ENCODE measurements around the gene CHST8. TPM values are rescaled to one million over a fixed set of nuclear protein-coding genes. Genes with fewer than 3 reads are reported as not detected.
"Not testable (repeated sequence)": the region's sequence is repeated elsewhere in the genome, so short reads cannot be mapped to it uniquely, and the experiment has no call there.

CHST8 gene
- total RNA-seq, 4 donors from 2014 or later = not detected

DNA sequence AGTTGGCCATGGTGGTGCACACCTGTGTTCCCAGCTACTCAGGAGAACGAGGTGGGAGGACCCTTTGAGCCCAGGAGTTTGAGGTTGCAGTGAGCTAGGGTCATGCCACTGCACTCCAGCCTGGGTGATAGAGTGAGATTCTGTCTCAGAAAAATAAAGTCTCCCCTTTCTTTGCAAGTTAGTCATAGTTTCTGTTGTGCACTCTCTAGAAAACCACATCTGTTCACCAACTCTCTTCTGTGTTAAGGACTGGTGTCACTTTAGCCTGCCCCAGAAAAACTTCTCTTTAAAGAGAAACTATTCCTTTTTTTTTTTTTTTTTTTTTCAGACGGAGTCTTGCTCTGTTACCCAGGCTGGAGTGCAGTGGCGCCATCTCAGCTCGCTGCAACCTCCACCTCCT lies 4.9 kb upstream of the CHST8 start:
- 44 to 68% methylated on average over 2 to 4 of the region's 4 CpGs for WGBS, 2 donors (ENCODE audit: low coverage in 1 of 2)
- intact Hi-C loops (cut with DNase I; ENCODE audit: low total_unique reads) = no loop called here

DNA sequence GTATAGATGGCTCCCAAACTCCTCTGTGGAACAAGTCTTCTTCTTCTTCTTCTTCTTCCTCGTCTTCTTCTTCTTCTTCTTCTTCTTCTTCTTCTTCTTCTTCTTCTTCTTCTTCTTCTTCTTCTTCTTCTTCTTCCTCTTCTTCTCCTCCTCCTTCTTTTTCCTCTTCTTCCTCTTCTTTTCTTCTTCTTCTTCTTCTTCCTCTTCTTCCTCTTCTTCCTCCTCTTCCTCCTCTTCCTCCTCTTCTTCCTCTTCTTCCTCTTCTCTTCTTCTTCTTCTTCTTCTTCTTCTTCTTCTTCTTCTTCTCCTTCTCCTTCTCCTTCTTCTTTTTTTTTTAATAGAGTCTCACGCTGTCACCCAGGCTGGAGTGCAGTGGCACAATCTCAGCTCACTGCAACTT lies 3.4 kb upstream of the CHST8 start:
- H3K4me3 ChIP-seq; H3K36me3 ChIP-seq; H3K27ac ChIP-seq; DNase-seq; in situ Hi-C loops (cut with MboI; ENCODE audit: low pct_ligation_motif_present in 1 of 4, low pct_unique_long_range_greater_than_20kb in 1 of 4, low sequenced_read_pairs in 3 of 4); intact Hi-C loops (cut with DNase I; ENCODE audit: low total_unique reads); H3K9me3 ChIP-seq: not testable (repeated sequence)
- 79% methylated on average over 1 of the region's 2 CpGs; no CpG with 5 or more reads in 1 of the 2 donors for WGBS, 2 donors (ENCODE audit: low coverage in 1 of 2)
- Histone ChIP-seq H3K27me3 (peaks cover 58% of the 10 kb centered on the region), H3K4me1 (peaks cover 0 to 17% (median 13%) of the 10 kb centered on the region in 4 donors)

More for the DNA sequence above, 4.9 kb upstream of the CHST8 start:
- no peak for TF ChIP-seq CTCF (IDR thresholded peaks at IDR 0.05)
- no peak for TF ChIP-seq POLR2AphosphoS5 (IDR thresholded peaks at IDR 0.05)
- no peak for TF ChIP-seq POLR2A (IDR thresholded peaks at IDR 0.05)
- TF ChIP-seq EP300 (IDR thresholded peaks at IDR 0.05; ENCODE audit: low read depth) = no peak
- in situ Hi-C loops (cut with MboI; ENCODE audit: low pct_ligation_motif_present in 1 of 4, low pct_unique_long_range_greater_than_20kb in 1 of 4, low sequenced_read_pairs in 3 of 4) = no loop called here
- Histone ChIP-seq H3K27me3 (peaks cover 43% of the 10 kb centered on the region), H3K27ac (no peak overlapping the region), H3K4me3 (no peak overlapping the region), H3K9me3 (no peaks in the 10 kb centered on the region), H3K4me1 (peaks cover 0 to 4% (median under 1%) of the 10 kb centered on the region in 4 donors), H3K36me3 (no peaks in the 10 kb centered on the region)
- DNase-seq = no peak

GRCh38 chr19:33618884-33619283 lies 2.9 kb upstream of the CHST8 start:
- no peak for DNase-seq
- in situ Hi-C loops (cut with MboI; ENCODE audit: low pct_ligation_motif_present in 1 of 4, low pct_unique_long_range_greater_than_20kb in 1 of 4, low sequenced_read_pairs in 3 of 4) = no loop called here
- no peak overlapping the region for H3K27ac ChIP-seq
- WGBS, 2 donors (ENCODE audit: low coverage in 1 of 2) = 70% methylated on average over 5 of the region's 5 CpGs; no CpG with 5 or more reads in 1 of the 2 donors
- no peak overlapping the region for H3K4me3 ChIP-seq
- H3K4me1 ChIP-seq = peaks cover 0 to 17% (median 13%) of the 10 kb centered on the region in 4 donors
- H3K9me3 ChIP-seq = no peaks in the 10 kb centered on the region
- no peaks in the 10 kb centered on the region for H3K36me3 ChIP-seq
- H3K27me3 ChIP-seq = peaks cover 64% of the 10 kb centered on the region
- TF ChIP-seq POLR2AphosphoS5 (IDR thresholded peaks at IDR 0.05) = no peak
- TF ChIP-seq EP300 (IDR thresholded peaks at IDR 0.05; ENCODE audit: low read depth) = no peak
- no peak for TF ChIP-seq POLR2A (IDR thresholded peaks at IDR 0.05)
- TF ChIP-seq CTCF (IDR thresholded peaks at IDR 0.05) = no peak
- intact Hi-C loops (cut with DNase I; ENCODE audit: low total_unique reads) = no loop called here

- Histone ChIP-seq H3K9me3 (no peaks in the 10 kb centered on the region), H3K4me3 (no peak overlapping the region), H3K27me3 (peaks cover 78% of the 10 kb centered on the region), H3K27ac (no peak overlapping the region), H3K36me3 (no peaks in the 10 kb centered on the region), H3K4me1 (peaks cover 0 to 17% (median 13%) of the 10 kb centered on the region in 4 donors)
- no peak for DNase-seq
- TF ChIP-seq EP300 (IDR thresholded peaks at IDR 0.05; ENCODE audit: low read depth) = no peak
- no peak for TF ChIP-seq POLR2A (IDR thresholded peaks at IDR 0.05)
- no peak for TF ChIP-seq POLR2AphosphoS5 (IDR thresholded peaks at IDR 0.05)
- no peak for TF ChIP-seq CTCF (IDR thresholded peaks at IDR 0.05)
- intact Hi-C loops (cut with DNase I; ENCODE audit: low total_unique reads) (no loop called here), in situ Hi-C loops (cut with MboI; ENCODE audit: low pct_ligation_motif_present in 1 of 4, low pct_unique_long_range_greater_than_20kb in 1 of 4, low sequenced_read_pairs in 3 of 4) (no loop called here)
- WGBS, 2 donors (ENCODE audit: low coverage in 1 of 2) = 92% methylated on average over 4 of the region's 4 CpGs; no CpG with 5 or more reads in 1 of the 2 donors
Measured at GRCh38 chr19:33620611-33621010, 1.1 kb upstream of the CHST8 start.
